Measurements from ENCODE around the gene SPDYE4. TPM values are rescaled to one million over a fixed set of nuclear protein-coding genes. Genes with fewer than 3 reads are reported as not detected.

SPDYE4 gene
- total RNA-seq, 4 donors from 2014 or later: not detected

DNA sequence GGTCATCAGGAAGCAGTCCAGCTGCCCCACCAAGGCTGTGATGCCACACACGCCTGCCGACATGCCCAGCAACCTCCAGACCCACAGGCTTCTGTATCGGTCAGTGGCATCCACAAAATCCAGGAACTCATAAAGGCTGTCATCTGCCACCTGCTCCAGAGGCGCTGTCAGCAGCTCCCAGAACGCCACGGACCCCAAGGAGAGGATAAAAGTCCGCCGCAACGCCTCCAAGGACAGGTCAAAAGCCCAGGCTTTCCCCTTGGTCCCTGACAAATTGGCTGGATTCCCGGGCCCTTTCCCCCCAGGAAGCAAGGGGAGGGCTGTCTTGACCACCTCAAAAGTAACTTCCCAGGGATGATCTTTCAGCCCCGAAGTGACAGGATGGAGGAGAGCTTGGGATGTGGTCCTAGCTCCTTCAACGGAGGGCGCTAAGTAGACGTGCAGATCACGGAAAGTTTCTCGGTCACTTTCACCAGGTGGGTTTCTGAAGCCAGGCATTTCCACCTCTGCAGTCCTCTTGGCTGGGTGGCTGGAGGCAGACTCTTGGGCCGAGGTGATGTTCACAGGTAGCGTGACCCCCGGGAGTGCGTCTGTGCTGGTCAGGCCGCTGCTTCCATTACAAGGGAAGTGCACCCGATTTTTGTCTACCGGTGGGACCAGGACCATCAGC is 40.0 kb upstream of the SPDYE4 start:
- Histone ChIP-seq H3K27me3 (peaks cover 46% of the 10 kb centered on the region), H3K4me1 (peaks cover 0 to 6% (median 0%) of the 10 kb centered on the region in 3 donors), H3K36me3 (no peaks in the 10 kb centered on the region), H3K4me3 (no peak overlapping the region), H3K9me3 (no peaks in the 10 kb centered on the region), H3K27ac (no peak overlapping the region)
- TF ChIP-seq POLR2A (IDR thresholded peaks at IDR 0.05): no peak
- TF ChIP-seq CTCF (IDR thresholded peaks at IDR 0.05): no peak
- no peak for TF ChIP-seq EP300 (IDR thresholded peaks at IDR 0.05)
- no peak for TF ChIP-seq POLR2AphosphoS5 (IDR thresholded peaks at IDR 0.05)
- 80% methylated on average over 5 to 7 of the region's 23 CpGs for WGBS, 2 donors (ENCODE audit: low coverage in 1 of 2)
- no peak for ATAC-seq

- WGBS, 2 donors (ENCODE audit: low coverage in 1 of 2): 90% methylated on average over 4 of the region's 14 CpGs; no CpG with 5 or more reads in 1 of the 2 donors
- TF ChIP-seq CTCF (IDR thresholded peaks at IDR 0.05) (no peak), POLR2AphosphoS5 (IDR thresholded peaks at IDR 0.05) (no peak), POLR2A (IDR thresholded peaks at IDR 0.05) (no peak), EP300 (IDR thresholded peaks at IDR 0.05) (no peak)
- no peaks in the 10 kb centered on the region for H3K9me3 ChIP-seq
- peaks cover 46% of the 10 kb centered on the region for H3K27me3 ChIP-seq
- H3K4me1 ChIP-seq: peaks cover 0 to 6% (median 0%) of the 10 kb centered on the region in 3 donors
- no peak overlapping the region for H3K4me3 ChIP-seq
- H3K36me3 ChIP-seq: no peaks in the 10 kb centered on the region
- ATAC-seq: no peak
- H3K27ac ChIP-seq: no peak overlapping the region
Observed at GRCh38 chr17:8797621-8798175, 39.4 kb upstream of the SPDYE4 start.

DNA sequence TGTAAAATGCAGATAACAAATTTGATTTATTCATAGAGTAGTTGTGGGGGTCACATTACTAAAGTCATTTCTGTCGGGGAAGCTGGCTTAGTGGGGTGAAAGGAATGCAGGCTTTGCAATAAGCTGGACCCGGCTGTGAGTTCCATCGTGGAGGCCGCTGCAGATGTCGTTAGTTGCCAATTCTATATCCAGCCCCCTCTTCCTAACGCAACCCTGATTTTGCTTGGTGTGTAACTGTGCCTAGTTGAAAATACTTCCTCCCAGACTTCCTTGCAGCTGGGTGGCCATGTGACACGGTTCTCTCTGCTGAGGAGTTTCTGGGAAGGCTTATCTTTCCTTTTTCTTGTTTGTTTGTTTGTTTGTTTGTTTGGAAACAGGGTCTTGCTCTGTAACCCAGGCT is 36.3 kb upstream of the SPDYE4 start:
- H3K4me1 ChIP-seq: peaks cover 0 to 6% (median 0%) of the 10 kb centered on the region in 3 donors
- H3K27ac ChIP-seq: no peak overlapping the region
- H3K9me3 ChIP-seq: peaks cover 0 to 10% (median 0%) of the 10 kb centered on the region in 3 donors
- WGBS, 2 donors (ENCODE audit: low coverage in 1 of 2): 48 to 51% methylated on average over 6 to 7 of the region's 7 CpGs
- no peak for ATAC-seq
- H3K27me3 ChIP-seq: peaks cover 29% of the 10 kb centered on the region
- H3K4me3 ChIP-seq: no peak overlapping the region
- H3K36me3 ChIP-seq: no peaks in the 10 kb centered on the region
- TF ChIP-seq POLR2A (IDR thresholded peaks at IDR 0.05) (no peak), CTCF (IDR thresholded peaks at IDR 0.05) (no peak), POLR2AphosphoS5 (IDR thresholded peaks at IDR 0.05) (no peak), EP300 (IDR thresholded peaks at IDR 0.05) (no peak)

GRCh38 chr17:8793649-8794048 is 35.3 kb upstream of the SPDYE4 start:
- peaks cover 19% of the 10 kb centered on the region for H3K27me3 ChIP-seq
- no peak overlapping the region for H3K4me3 ChIP-seq
- no peak overlapping the region for H3K27ac ChIP-seq
- WGBS, 2 donors (ENCODE audit: low coverage in 1 of 2): 47 to 80% methylated on average over 1 to 2 of the region's 2 CpGs
- no peaks in the 10 kb centered on the region for H3K4me1 ChIP-seq
- TF ChIP-seq POLR2AphosphoS5 (IDR thresholded peaks at IDR 0.05): no peak
- TF ChIP-seq EP300 (IDR thresholded peaks at IDR 0.05): no peak
- no peak for TF ChIP-seq CTCF (IDR thresholded peaks at IDR 0.05)
- no peak for TF ChIP-seq POLR2A (IDR thresholded peaks at IDR 0.05)
- no peaks in the 10 kb centered on the region for H3K36me3 ChIP-seq
- no peak for ATAC-seq
- H3K9me3 ChIP-seq: peaks cover 0 to 10% (median 0%) of the 10 kb centered on the region in 3 donors

GRCh38 chr17:8792646-8793045 is 34.3 kb upstream of the SPDYE4 start:
- Histone ChIP-seq H3K4me3 (no peak overlapping the region), H3K4me1 (no peaks in the 10 kb centered on the region), H3K27ac (no peak overlapping the region), H3K27me3 (peaks cover 9% of the 10 kb centered on the region), H3K36me3 (no peaks in the 10 kb centered on the region), H3K9me3 (peaks cover 0 to 10% (median 0%) of the 10 kb centered on the region in 3 donors)
- no peak for TF ChIP-seq CTCF (IDR thresholded peaks at IDR 0.05)
- no peak for TF ChIP-seq EP300 (IDR thresholded peaks at IDR 0.05)
- TF ChIP-seq POLR2A (IDR thresholded peaks at IDR 0.05): no peak
- no peak for TF ChIP-seq POLR2AphosphoS5 (IDR thresholded peaks at IDR 0.05)
- WGBS, 2 donors (ENCODE audit: low coverage in 1 of 2): 75 to 92% methylated on average over 4 to 5 of the region's 6 CpGs
- no peak for ATAC-seq
